Stimulated activated CD4-positive, alpha-beta T cell treated with anti-CD3 and anti-CD28 coated beads, TNF-alpha, amount 100 ng/mL, for 1 hour (primary cell): ENCODE measurements around the gene DAP.
"Not testable (repeated sequence)": the region's sequence is repeated elsewhere in the genome, so short reads cannot be mapped to it uniquely, and the experiment has no call there.

Source experiments
- DNase-seq, 3 donors: peaks; one replicate each; pipeline ENCODE4 v3.0.0-alpha.2; 2020; ENCODE audit warnings: low read depth in 3 of 3, low spot score in 1 of 3

The DAP gene

GRCh38 chr5:10761185-10761932, at the start of gene DAP:
TSS of gene DAP (minus strand) at chr5:10761234. CDS start at chr5:10761068, 166 bp downstream.
- DNase-seq: peak; percentile 70 to 86 (median 86)

- DNase-seq: no peak
Measured at GRCh38 chr5:10808347-10809226, 47.6 kb upstream of the DAP start.

- no peak for DNase-seq
Measured at GRCh38 chr5:10801931-10802666, 41.1 kb upstream of the DAP start.

GRCh38 chr5:10800852-10801251, 39.8 kb upstream of the DAP start:
- no peak for DNase-seq

GRCh38 chr5:10797261-10797660, 36.2 kb upstream of the DAP start:
- no peak for DNase-seq

GRCh38 chr5:10793785-10794184, 32.8 kb upstream of the DAP start:
- no peak for DNase-seq

GRCh38 chr5:10792336-10792735, 31.3 kb upstream of the DAP start:
- no peak for DNase-seq

- DNase-seq: no peak
Measured at GRCh38 chr5:10789726-10790125, 28.7 kb upstream of the DAP start.

- DNase-seq: no peak
Measured at GRCh38 chr5:10789021-10789420, 28.0 kb upstream of the DAP start.

- no peak for DNase-seq
Measured at GRCh38 chr5:10788358-10788757, 27.3 kb upstream of the DAP start.

- no peak for DNase-seq
Measured at GRCh38 chr5:10786835-10787234, 25.8 kb upstream of the DAP start.

- DNase-seq: not testable (repeated sequence)
Measured at GRCh38 chr5:10780208-10780607, 19.2 kb upstream of the DAP start.

GRCh38 chr5:10779592-10779991, 18.6 kb upstream of the DAP start:
- no peak for DNase-seq

GRCh38 chr5:10778179-10778910, 17.3 kb upstream of the DAP start:
- DNase-seq: no peak

GRCh38 chr5:10775646-10776045, 14.6 kb upstream of the DAP start:
- no peak for DNase-seq

GRCh38 chr5:10772901-10773585, 12.0 kb upstream of the DAP start:
- no peak for DNase-seq

GRCh38 chr5:10768328-10768899, 7.4 kb upstream of the DAP start:
- no peak for DNase-seq

- no peak for DNase-seq
Measured at GRCh38 chr5:10762776-10763500, 1.9 kb upstream of the DAP start.
